ENCODE results near the gene TNFRSF21.
"Not testable (repeated sequence)": the region's sequence is repeated elsewhere in the genome, so short reads cannot be mapped to it uniquely, and the experiment has no call there.

Gene TNFRSF21

GRCh38 chr6:47251396-47251795, 58.3 kb downstream of the TNFRSF21 start:
- no peak for DNase-seq

- no peak for DNase-seq
Measured at GRCh38 chr6:47250302-47250701, 59.4 kb downstream of the TNFRSF21 start.

- no peak for DNase-seq
Measured at GRCh38 chr6:47248446-47248845, 61.3 kb downstream of the TNFRSF21 start.

GRCh38 chr6:47247227-47247797, 62.4 kb downstream of the TNFRSF21 start:
- DNase-seq, result no peak

- no peak for DNase-seq
Measured at GRCh38 chr6:47246551-47246950, 63.2 kb downstream of the TNFRSF21 start.

- no peak for DNase-seq
Measured at GRCh38 chr6:47245745-47246371, 63.8 kb downstream of the TNFRSF21 start.

GRCh38 chr6:47242483-47243386, 67.0 kb downstream of the TNFRSF21 start:
- peak; percentile 48 for DNase-seq

GRCh38 chr6:47241742-47242482, 67.8 kb downstream of the TNFRSF21 start:
- no peak for DNase-seq

GRCh38 chr6:47240277-47240890, 69.3 kb downstream of the TNFRSF21 start:
- DNase-seq, result no peak

- no peak for DNase-seq
Measured at GRCh38 chr6:47239546-47239945, 70.2 kb downstream of the TNFRSF21 start.

GRCh38 chr6:47238456-47238995, 71.2 kb downstream of the TNFRSF21 start:
- DNase-seq, result no peak

- no peak for DNase-seq
Measured at GRCh38 chr6:47237196-47237595, 72.5 kb downstream of the TNFRSF21 start.

- no peak for DNase-seq
Measured at GRCh38 chr6:47235964-47236760, 73.5 kb downstream of the TNFRSF21 start.

GRCh38 chr6:47235421-47235820, 74.3 kb downstream of the TNFRSF21 start:
- DNase-seq, result no peak

- no peak for DNase-seq
Measured at GRCh38 chr6:47234266-47234933, 75.3 kb downstream of the TNFRSF21 start.

- DNase-seq, result no peak
Measured at GRCh38 chr6:47231151-47231550, 78.6 kb downstream of the TNFRSF21 start.

- DNase-seq, result no peak
Measured at GRCh38 chr6:47230579-47230978, 79.1 kb downstream of the TNFRSF21 start.

GRCh38 chr6:47229255-47229654, 80.5 kb downstream of the TNFRSF21 start:
- no peak for DNase-seq

GRCh38 chr6:47228093-47228492, 81.6 kb downstream of the TNFRSF21 start:
- DNase-seq, result not testable (repeated sequence)

GRCh38 chr6:47223251-47223650, 86.5 kb downstream of the TNFRSF21 start:
- not testable (repeated sequence) for DNase-seq

Measured in right kidney (tissue), 1 donor.